HG03175 (cell line): ENCODE data around the gene FTCDNL1.

Source experiments
- ATAC-seq: cut with Tn5 transposase; IDR thresholded peaks from one replicate; pipeline ENCODE4 v1.9.1; 2021; ENCODE audit warnings: mild to moderate bottlenecking, moderate library complexity; ENCODE audit not compliant: unreplicated experiment

Gene FTCDNL1

GRCh38 chr2:199842631-199843395, 8.2 kb downstream of the FTCDNL1 start:
- ATAC-seq, result no peak

GRCh38 chr2:199841409-199841808, 9.6 kb downstream of the FTCDNL1 start:
- ATAC-seq, result no peak

GRCh38 chr2:199838399-199838798, 12.6 kb downstream of the FTCDNL1 start:
- no peak for ATAC-seq

- no peak for ATAC-seq
These were observed 14.0 kb downstream of the FTCDNL1 start for GRCh38 chr2:199836943-199837342.

GRCh38 chr2:199833525-199833924, 17.5 kb downstream of the FTCDNL1 start:
- ATAC-seq, result no peak

- no peak for ATAC-seq
These were observed 20.5 kb downstream of the FTCDNL1 start for GRCh38 chr2:199830531-199830930.

- ATAC-seq, result no peak
These were observed 21.4 kb downstream of the FTCDNL1 start for GRCh38 chr2:199829628-199830027.

- no peak for ATAC-seq
These were observed 31.2 kb downstream of the FTCDNL1 start for GRCh38 chr2:199819746-199820145.

- no peak for ATAC-seq
These were observed 32.2 kb downstream of the FTCDNL1 start for GRCh38 chr2:199818754-199819153.

- ATAC-seq, result no peak
These were observed 33.0 kb downstream of the FTCDNL1 start for GRCh38 chr2:199818026-199818425.

GRCh38 chr2:199814817-199815211, 36.2 kb downstream of the FTCDNL1 start:
- ATAC-seq, result no peak

- no peak for ATAC-seq
These were observed 36.7 kb downstream of the FTCDNL1 start for GRCh38 chr2:199814101-199814816.

GRCh38 chr2:199812493-199812892, 38.5 kb downstream of the FTCDNL1 start:
- ATAC-seq, result no peak

- no peak for ATAC-seq
These were observed 39.6 kb downstream of the FTCDNL1 start for GRCh38 chr2:199811346-199811745.

GRCh38 chr2:199810422-199811171, 40.4 kb downstream of the FTCDNL1 start:
- ATAC-seq, result no peak

- ATAC-seq, result no peak
These were observed 43.0 kb downstream of the FTCDNL1 start for GRCh38 chr2:199807966-199808365.

- no peak for ATAC-seq
These were observed 44.8 kb downstream of the FTCDNL1 start for GRCh38 chr2:199806179-199806578.

GRCh38 chr2:199804831-199805230, 46.2 kb downstream of the FTCDNL1 start:
- ATAC-seq, result no peak

GRCh38 chr2:199798831-199799580, 52.0 kb downstream of the FTCDNL1 start:
- no peak for ATAC-seq

GRCh38 chr2:199797431-199798403, 53.3 kb downstream of the FTCDNL1 start:
- ATAC-seq, result peak; percentile 68
